ENCODE measurements around the gene GTF2H2.
"Not testable (repeated sequence)": the region's sequence is repeated elsewhere in the genome, so short reads cannot be mapped to it uniquely, and the experiment has no call there.

The GTF2H2 gene

DNA sequence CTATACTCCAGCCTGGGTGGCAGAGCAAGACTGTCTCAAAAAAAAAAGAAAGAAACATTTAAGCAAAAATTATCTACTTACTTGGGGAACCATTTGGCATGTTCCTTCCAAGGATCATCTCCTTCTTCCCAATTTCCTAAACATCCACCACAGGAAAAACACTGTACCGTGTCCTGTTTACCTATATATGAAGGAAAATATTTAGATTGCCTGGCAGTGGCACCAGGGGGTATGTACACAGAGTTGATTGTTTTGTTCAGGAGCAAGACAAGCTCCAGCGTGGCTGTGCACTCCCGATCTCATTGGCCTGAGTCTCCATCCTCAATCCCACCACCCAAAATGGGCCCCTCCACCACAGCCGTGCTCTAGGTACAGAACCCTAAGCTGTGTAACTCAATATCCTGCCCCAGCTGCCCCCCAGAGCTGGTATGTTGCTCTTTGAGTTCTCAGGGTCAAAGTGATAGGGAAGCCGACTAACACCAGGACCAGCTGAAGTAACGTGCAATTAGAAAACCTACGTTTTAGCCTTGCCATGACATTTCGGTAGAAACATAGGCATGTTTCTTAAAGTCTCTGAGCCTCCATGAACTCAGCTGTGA, 56.2 kb downstream of the GTF2H2 start:
- no peak for DNase-seq

DNA sequence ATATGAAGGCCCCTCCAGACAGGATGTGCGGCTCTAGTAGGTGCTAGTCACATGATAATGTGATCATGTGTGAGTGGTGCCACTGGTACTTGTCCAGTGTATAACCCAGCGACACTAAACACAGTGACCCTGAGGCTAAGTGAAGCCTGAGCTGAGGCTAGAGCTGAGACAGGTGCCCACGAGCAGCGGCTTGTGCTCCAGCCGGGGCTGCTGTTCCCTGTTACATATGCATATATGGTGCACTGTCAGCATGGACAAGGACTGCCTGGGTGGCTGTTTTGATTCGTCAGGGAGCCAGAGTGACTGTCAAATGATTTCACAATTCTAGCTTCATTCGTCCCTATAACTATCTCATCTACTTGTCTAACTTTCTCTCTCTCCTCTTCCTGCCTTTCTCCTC, 60.5 kb downstream of the GTF2H2 start:
- DNase-seq: not testable (repeated sequence)
